ENCODE measurements around the gene MESP2.

MESP2 gene

GRCh38 chr15:89809787-89810148 is 33.6 kb downstream of the MESP2 start:
- TF ChIP-seq CTCF (IDR thresholded peaks at IDR 0.05; ENCODE audit: low read depth, low read length, poor library complexity, severe bottlenecking) (no peak), EZH2phosphoT487 (IDR thresholded peaks at IDR 0.05; ENCODE audit: borderline replicate concordance, low read length) (no peak)
- H3K36me3 ChIP-seq (ENCODE audit: control insufficient read depth, low read length) = no peaks in the 10 kb centered on the region
- no peaks in the 10 kb centered on the region for H3K9me2 ChIP-seq (replicated peaks; ENCODE audit: control insufficient read depth, low read length)
- H3K27ac ChIP-seq (ENCODE audit: low read depth, low read length) = no peak overlapping the region
- H3K27me3 ChIP-seq (ENCODE audit: control insufficient read depth, low read length) = 0 out of 2 replicates have a peak, but pooled peaks cover 4% of the 10 kb centered on the region
- H3F3A ChIP-seq (ENCODE audit: control insufficient read depth, insufficient read depth) = no peaks in the 10 kb centered on the region
- H4K20me1 ChIP-seq (ENCODE audit: control insufficient read depth, insufficient read depth, low read depth, low read length) = no peaks in the 10 kb centered on the region
- H3K4me1 ChIP-seq (ENCODE audit: control insufficient read depth, low read length) = no peaks in the 10 kb centered on the region
- no peaks in the 10 kb centered on the region for H3K9me3 ChIP-seq (ENCODE audit: control insufficient read depth, insufficient read depth, low read length)
- no peak overlapping the region for H3K4me2 ChIP-seq (ENCODE audit: low read length)
- H3K4me3 ChIP-seq (ENCODE audit: low read length) = no peak overlapping the region
- no peaks in the 10 kb centered on the region for H3K79me2 ChIP-seq (ENCODE audit: control insufficient read depth, low read length)

DNA sequence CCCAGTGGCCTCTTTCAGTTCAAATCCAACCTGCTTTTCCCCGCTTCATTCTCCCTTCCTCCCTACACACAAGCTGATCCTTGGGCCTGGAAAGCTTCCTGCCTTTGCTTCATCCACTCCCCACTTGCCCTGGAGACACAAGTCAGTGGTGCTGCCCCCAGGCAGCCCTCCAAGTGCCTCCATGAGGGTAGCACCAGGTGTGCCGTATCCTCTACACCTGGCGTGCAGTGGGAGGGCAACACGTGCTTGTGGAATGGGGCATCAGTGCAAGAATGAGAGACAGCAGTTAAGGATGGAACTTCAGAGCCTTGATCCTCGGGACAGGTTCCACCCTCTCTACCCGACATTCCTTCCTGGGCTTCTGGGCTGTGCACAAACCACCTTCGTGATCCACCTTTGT is 34.7 kb downstream of the MESP2 start:
- H3K4me1 ChIP-seq (ENCODE audit: control insufficient read depth, low read length) = no peaks in the 10 kb centered on the region
- no peaks in the 10 kb centered on the region for H3F3A ChIP-seq (ENCODE audit: control insufficient read depth, insufficient read depth)
- H3K4me2 ChIP-seq (ENCODE audit: low read length) = no peak overlapping the region
- H3K27me3 ChIP-seq (ENCODE audit: control insufficient read depth, low read length) = peaks cover 8% of the 10 kb centered on the region; the same call in 1 of the 2 replicates
- no peaks in the 10 kb centered on the region for H4K20me1 ChIP-seq (ENCODE audit: control insufficient read depth, insufficient read depth, low read depth, low read length)
- H3K36me3 ChIP-seq (ENCODE audit: control insufficient read depth, low read length) = no peaks in the 10 kb centered on the region
- H3K9me3 ChIP-seq (ENCODE audit: control insufficient read depth, insufficient read depth, low read length) = no peaks in the 10 kb centered on the region
- H3K4me3 ChIP-seq (ENCODE audit: low read length) = no peak overlapping the region
- no peak overlapping the region for H3K27ac ChIP-seq (ENCODE audit: low read depth, low read length)
- no peak for TF ChIP-seq EZH2phosphoT487 (IDR thresholded peaks at IDR 0.05; ENCODE audit: borderline replicate concordance, low read length)
- no peak for TF ChIP-seq CTCF (IDR thresholded peaks at IDR 0.05; ENCODE audit: low read depth, low read length, poor library complexity, severe bottlenecking)
- no peaks in the 10 kb centered on the region for H3K79me2 ChIP-seq (ENCODE audit: control insufficient read depth, low read length)
- no peaks in the 10 kb centered on the region for H3K9me2 ChIP-seq (replicated peaks; ENCODE audit: control insufficient read depth, low read length)

- Histone ChIP-seq H3K9me2 (replicated peaks; ENCODE audit: control insufficient read depth, low read length) (no peaks in the 10 kb centered on the region), H3K27me3 (ENCODE audit: control insufficient read depth, low read length) (peaks cover 12% of the 10 kb centered on the region; the same call in 1 of the 2 replicates), H4K20me1 (ENCODE audit: control insufficient read depth, insufficient read depth, low read depth, low read length) (no peaks in the 10 kb centered on the region), H3K27ac (ENCODE audit: low read depth, low read length) (no peak overlapping the region), H3K4me3 (ENCODE audit: low read length) (no peak overlapping the region), H3K79me2 (ENCODE audit: control insufficient read depth, low read length) (no peaks in the 10 kb centered on the region), H3K4me1 (ENCODE audit: control insufficient read depth, low read length) (no peaks in the 10 kb centered on the region), H3K4me2 (ENCODE audit: low read length) (no peak overlapping the region), H3K36me3 (ENCODE audit: control insufficient read depth, low read length) (no peaks in the 10 kb centered on the region), H3K9me3 (ENCODE audit: control insufficient read depth, insufficient read depth, low read length) (no peaks in the 10 kb centered on the region), H3F3A (ENCODE audit: control insufficient read depth, insufficient read depth) (no peaks in the 10 kb centered on the region)
- TF ChIP-seq EZH2phosphoT487 (IDR thresholded peaks at IDR 0.05; ENCODE audit: borderline replicate concordance, low read length) = no peak
- TF ChIP-seq CTCF (IDR thresholded peaks at IDR 0.05; ENCODE audit: low read depth, low read length, poor library complexity, severe bottlenecking) = no peak
Observed at GRCh38 chr15:89812011-89812846, 36.1 kb downstream of the MESP2 start.

All from DOHH2 (cell line).